ENCODE data around the gene B3GNT8. TPM values are rescaled to one million over a fixed set of nuclear protein-coding genes. Genes with fewer than 3 reads are reported as not detected.
A peak's percentile ranks its signal among the peaks of the same experiment; 100 is the strongest.
"Not testable (repeated sequence)": the region's sequence is repeated elsewhere in the genome, so short reads cannot be mapped to it uniquely, and the experiment has no call there.

The B3GNT8 gene
- total RNA-seq, 2 experiments from 2014 or later, result 3.2 TPM

DNA sequence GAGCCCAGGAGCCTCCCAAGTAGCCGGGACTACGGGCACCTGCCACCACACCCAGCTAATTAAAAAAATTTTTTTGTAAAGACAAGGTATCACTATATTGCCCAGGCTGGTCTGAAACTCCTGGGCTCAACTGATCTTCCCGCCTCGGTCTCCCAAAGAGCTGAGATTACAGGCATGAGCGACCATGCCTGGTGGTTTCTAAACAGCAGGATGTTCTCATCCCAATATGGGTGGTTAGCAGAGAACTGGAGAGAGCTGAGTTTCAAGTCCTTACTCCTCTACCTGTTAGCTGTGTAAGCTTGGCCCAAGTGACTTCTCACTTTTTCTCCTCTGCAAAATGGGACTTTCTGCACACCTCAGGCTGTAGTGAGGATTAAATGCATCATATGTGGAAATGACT is 42.8 kb downstream of the B3GNT8 start:
- Mint-ChIP-seq H3K27me3 (no peaks in the 10 kb centered on the region), H3K27ac (no peak overlapping the region), H3K36me3 (peaks cover 1% of the 10 kb centered on the region), H3K9me3 (ENCODE audit: low read depth) (no peaks in the 10 kb centered on the region), H3K4me1 (no peaks in the 10 kb centered on the region), H3K4me3 (no peak overlapping the region)
- DNase-seq (no peak), ATAC-seq (no peak)
- CTCF ChIA-PET, result interaction anchor here (1.4 kb wide), 1 partner anchor 180 kb away, joined by 4 read pairs; no protein-coding TSS in a partner anchor

DNA sequence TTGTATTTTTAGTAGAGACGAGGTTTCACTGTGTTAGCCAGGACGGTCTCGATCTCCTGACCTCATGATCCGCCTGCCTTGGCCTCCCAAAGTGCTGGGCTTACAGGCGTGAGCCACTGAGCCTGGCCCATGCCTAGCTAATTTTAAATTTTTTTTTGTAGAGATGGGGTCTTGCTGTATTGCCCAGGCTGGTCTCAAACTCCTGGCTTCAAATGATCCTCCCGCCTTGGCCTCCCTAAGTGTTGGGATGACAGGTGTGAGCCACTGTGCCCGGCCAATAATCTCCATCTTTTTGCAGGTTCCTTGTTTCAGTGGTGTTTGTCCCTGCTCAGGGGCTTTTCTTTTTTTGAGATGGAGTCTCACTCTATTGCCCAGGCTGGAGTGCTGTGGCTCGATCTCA is 45.6 kb downstream of the B3GNT8 start:
- H3K4me1 Mint-ChIP-seq; DNase-seq; H3K27ac Mint-ChIP-seq; H3K4me3 Mint-ChIP-seq; H3K9me3 Mint-ChIP-seq (ENCODE audit: low read depth); H3K36me3 Mint-ChIP-seq; H3K27me3 Mint-ChIP-seq; ATAC-seq; CTCF ChIA-PET: not testable (repeated sequence)

DNA sequence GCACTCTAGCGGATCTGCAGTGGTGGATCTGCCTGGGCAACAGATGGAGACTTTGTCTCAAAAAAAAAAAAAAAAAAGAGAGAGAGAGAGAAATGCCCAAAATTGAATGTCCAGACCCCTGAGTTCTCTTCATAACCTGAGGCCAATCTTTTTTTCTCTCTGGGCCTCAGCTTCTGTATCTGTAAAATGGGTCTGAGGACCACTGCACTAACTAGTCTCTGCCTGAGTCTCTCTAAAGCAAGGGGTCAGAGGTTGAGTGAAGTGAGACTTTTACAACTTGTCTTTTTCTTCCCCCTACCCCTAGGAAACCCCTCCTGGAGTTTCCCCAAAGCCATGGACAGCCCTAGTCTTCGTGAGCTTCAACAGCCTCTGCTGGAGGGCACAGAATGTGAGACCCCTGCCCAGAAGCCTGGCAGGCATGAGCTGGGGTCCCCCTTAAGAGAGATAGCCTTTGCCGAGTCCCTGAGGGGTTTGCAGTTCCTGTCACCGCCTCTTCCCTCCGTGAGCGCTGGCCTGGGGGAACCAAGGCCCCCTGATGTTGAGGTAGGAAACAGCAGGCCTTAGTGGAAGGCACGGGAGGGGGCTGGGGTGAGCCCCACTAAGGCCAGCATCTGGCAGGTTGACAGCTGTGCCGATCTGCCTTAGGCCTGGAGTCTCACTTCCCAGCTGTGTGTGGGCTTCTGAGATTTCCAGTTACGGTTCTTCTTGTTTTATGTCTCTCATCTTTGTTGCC is 49.0 kb downstream of the B3GNT8 start:
- DNase-seq (no peak), ATAC-seq (peak; percentile 39)
- Mint-ChIP-seq H3K27ac (no peak overlapping the region), H3K4me3 (no peak overlapping the region), H3K4me1 (peaks cover 11% of the 10 kb centered on the region), H3K9me3 (ENCODE audit: low read depth) (no peaks in the 10 kb centered on the region), H3K27me3 (no peaks in the 10 kb centered on the region), H3K36me3 (peaks cover 3% of the 10 kb centered on the region)
- CTCF ChIA-PET, result interaction anchor here (0.7 to 0.9 kb wide), 2 partner anchors 61 to 252 kb away, joined by 3 read pairs; partner anchors contain the start of gene DMAC2

GRCh38 chr19:41376998-41377365 is 50.2 kb downstream of the B3GNT8 start:
- peaks cover 11% of the 10 kb centered on the region for H3K4me1 Mint-ChIP-seq
- H3K4me3 Mint-ChIP-seq, result peak overlapping the region; percentile 37
- CTCF ChIA-PET, result interaction anchor here (0.7 kb wide), 1 partner anchor 16 kb away, joined by 3 read pairs; no protein-coding TSS in a partner anchor
- no peak overlapping the region for H3K27ac Mint-ChIP-seq
- H3K27me3 Mint-ChIP-seq, result no peaks in the 10 kb centered on the region
- H3K36me3 Mint-ChIP-seq, result peaks cover 3% of the 10 kb centered on the region
- peak; percentile 28 for ATAC-seq
- H3K9me3 Mint-ChIP-seq (ENCODE audit: low read depth), result no peaks in the 10 kb centered on the region
- no peak for DNase-seq

- peak; percentile 47 for ATAC-seq
- DNase-seq, result no peak
- H3K9me3 Mint-ChIP-seq (ENCODE audit: low read depth), result no peaks in the 10 kb centered on the region
- no peak within 1 kb of the TSS for H3K27ac Mint-ChIP-seq
- peaks cover 3% of the 10 kb centered on the region for H3K36me3 Mint-ChIP-seq
- peaks cover 11% of the 10 kb centered on the region for H3K4me1 Mint-ChIP-seq
- no peaks in the 10 kb centered on the region for H3K27me3 Mint-ChIP-seq
- CTCF ChIA-PET, result no interaction called here
- peak within 1 kb of the TSS; percentile 51 for H3K4me3 Mint-ChIP-seq
Observed at GRCh38 chr19:41376241-41376997, 50.8 kb downstream of the B3GNT8 start, which contains the start of gene TMEM91. Gene TMEM91, plus strand, starts transcription at chr19:41376533. Its CDS starts 1,777 bp downstream, at chr19:41378310.

Other genes starting within 250 kb of the B3GNT8 start
- gene CYP2S1, start 234.2 kb downstream of the B3GNT8 start, total RNA-seq, result under 1 TPM in 1 of 2 experiments, not detected in 1; 0.19 TPM
- under 1 TPM; 0.05 to 0.29 TPM for gene AXL, start 208.2 kb downstream of the B3GNT8 start, total RNA-seq
- 100 to 1,000 TPM; 342 to 348 TPM for gene HNRNPUL1, start 163.0 kb downstream of the B3GNT8 start, total RNA-seq
- 10 to 100 TPM; 42.9 to 43.5 TPM for gene CCDC97, start 117.2 kb downstream of the B3GNT8 start, total RNA-seq
- 100 to 1,000 TPM; 171 to 179 TPM for gene TGFB1, start 73.5 kb downstream of the B3GNT8 start, total RNA-seq
- 1 to 10 TPM; 8.2 to 9.3 TPM for gene B9D2, start 63.2 kb downstream of the B3GNT8 start, total RNA-seq
- gene TMEM91, start 50.8 kb downstream of the B3GNT8 start, total RNA-seq, result 1 to 10 TPM; 4.8 to 6.0 TPM
- 10 to 100 TPM; 24.4 to 36.0 TPM for gene EXOSC5, start 30.0 kb downstream of the B3GNT8 start, total RNA-seq
- 10 to 100 TPM; 18.7 to 20.1 TPM for gene BCKDHA, start 29.6 kb downstream of the B3GNT8 start, total RNA-seq
- 10 to 100 TPM; 43.2 to 56.5 TPM for gene DMAC2, start 12.5 kb upstream of the B3GNT8 start, total RNA-seq
- gene ERICH4, start 15.8 kb upstream of the B3GNT8 start, total RNA-seq, result not detected
- gene CEACAM21, start 148.8 kb upstream of the B3GNT8 start, total RNA-seq, result 10 to 100 TPM; 54.6 to 57.1 TPM
- gene CEACAM4, start 199.7 kb upstream of the B3GNT8 start, total RNA-seq, result not detected

Measured in activated CD8-positive, alpha-beta memory T cell treated with anti-CD3 and anti-CD28 coated beads, Interleukin-2, amount 10 ng/mL, durations not matched to agents 7 days and 5 days (primary cell).